DMS53 (cell line): Measurements from ENCODE around the gene DDR2.
A peak's percentile ranks its signal among the peaks of the same experiment; 100 is the strongest.

Source experiments
- DNase-seq: peaks from one replicate; lab custom pipeline; 2025; lab: John Stamatoyannopoulos, UW

DDR2 gene

DNA sequence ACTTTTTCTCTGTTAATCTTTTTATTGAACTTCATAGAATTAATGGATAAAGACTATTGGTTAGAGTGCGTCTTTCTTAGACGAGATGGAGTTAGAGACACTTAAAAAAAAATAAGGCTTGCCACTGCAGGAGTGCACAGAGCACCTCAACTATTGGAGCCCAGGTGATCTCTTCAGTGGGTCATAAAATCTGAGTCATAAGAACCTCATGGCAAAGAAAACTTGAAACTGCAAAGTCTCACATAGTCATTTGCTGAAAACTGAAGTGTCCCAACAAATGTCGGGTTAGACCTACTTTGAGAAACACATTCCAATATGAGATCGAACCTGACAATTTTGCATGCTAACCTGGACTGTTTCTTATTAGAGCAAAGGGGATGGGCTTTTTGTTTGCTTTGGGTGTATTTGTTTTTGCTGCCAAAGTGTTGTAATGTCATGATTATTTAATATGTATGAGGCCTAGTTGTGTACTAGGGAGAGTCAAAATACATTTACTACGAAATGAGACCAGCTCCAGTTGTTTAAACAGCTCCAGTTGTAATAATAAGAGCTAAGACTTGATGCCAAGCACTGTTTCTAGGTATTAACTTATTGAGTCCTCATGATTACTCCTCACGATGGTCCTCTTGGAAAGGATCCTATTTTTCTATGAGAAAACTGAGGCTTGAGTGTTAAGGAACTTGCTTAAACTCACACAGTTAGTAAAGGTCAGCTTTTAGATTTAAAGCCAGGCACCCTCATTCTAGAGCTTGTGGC is 65.1 kb downstream of the DDR2 start:
- DNase-seq: peak; percentile 37

DNA sequence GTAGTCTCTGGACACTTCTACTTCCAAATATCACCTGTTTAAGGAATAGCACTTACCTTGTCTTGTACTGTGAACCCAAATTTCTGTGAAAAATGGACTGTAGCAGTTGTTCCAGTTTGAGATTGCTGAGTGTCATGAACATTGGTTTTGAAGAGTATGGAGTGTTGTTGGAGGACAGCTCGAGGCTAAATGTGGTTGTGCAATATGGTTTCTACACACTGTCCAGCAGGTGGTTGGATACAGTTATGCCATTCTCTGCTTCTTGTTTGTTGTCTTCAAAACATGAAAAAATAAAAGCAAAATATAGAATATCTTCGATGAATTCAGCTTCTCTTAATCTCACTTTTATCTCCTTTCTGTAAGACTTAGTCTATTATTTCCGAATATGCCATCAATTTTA is 67.1 kb downstream of the DDR2 start:
- no peak for DNase-seq

DNA sequence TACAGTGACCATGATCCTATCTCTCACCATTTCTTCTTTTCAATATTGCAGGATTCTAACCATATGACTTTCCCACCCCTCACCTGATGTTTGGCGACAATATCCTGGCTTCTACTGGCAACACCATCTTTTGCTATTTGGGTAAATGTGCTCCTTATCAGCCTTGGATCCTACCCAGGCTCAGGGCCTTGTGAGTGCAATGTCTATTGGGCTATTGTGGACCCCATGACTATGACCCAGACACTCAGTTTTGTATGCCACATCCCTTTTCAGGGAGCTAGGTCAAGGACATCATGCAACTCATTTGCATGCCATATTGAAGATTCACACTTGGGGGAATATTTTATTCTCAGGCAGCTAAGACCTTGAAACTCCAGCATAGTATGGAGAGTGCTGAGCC is 67.9 kb downstream of the DDR2 start:
- DNase-seq: no peak

DNA sequence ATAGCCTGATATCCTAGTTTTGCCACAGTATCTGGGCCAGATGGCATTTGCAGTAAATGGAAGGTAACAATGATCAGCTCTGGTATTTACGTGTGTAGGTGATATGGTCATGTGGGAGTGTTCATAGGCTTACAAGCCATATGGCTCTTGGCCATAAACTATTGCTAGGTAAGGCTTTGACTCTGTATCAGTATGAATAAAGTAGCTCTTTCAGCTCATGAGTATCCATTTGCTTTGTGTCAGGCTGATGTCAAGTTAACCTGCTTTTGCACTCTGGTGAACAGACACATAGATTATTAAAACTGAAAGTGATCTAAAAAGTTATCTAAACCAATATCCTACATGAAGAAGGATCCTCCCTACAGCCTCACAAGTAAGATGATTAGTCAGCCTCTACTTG is 69.0 kb downstream of the DDR2 start:
- DNase-seq: no peak

- no peak for DNase-seq
Observed at GRCh38 chr1:162702628-162703027, 70.4 kb downstream of the DDR2 start.

GRCh38 chr1:162703708-162704107 is 71.4 kb downstream of the DDR2 start:
- no peak for DNase-seq

- DNase-seq: no peak
Observed at GRCh38 chr1:162704673-162705424, 72.6 kb downstream of the DDR2 start.

DNA sequence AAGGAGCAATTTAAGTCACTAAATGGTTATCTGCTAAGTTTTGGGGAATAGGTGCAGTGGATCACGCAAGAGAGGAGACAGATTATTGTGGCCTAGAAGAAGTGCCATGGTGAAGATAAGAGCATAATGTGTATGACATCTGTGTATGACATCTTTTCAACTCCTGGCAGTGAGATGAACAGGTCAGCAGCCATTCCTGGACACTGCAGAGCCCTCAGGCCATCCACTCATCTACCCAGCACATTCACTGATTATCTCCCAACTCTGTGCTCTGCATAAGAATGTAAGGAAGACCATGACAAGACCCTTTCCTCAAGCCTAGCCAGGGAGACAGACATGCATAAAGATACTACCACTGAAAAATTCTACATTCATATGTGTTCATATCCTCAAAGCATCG is 73.7 kb downstream of the DDR2 start:
- DNase-seq: no peak

GRCh38 chr1:162706606-162707005 is 74.3 kb downstream of the DDR2 start:
- no peak for DNase-seq

DNA sequence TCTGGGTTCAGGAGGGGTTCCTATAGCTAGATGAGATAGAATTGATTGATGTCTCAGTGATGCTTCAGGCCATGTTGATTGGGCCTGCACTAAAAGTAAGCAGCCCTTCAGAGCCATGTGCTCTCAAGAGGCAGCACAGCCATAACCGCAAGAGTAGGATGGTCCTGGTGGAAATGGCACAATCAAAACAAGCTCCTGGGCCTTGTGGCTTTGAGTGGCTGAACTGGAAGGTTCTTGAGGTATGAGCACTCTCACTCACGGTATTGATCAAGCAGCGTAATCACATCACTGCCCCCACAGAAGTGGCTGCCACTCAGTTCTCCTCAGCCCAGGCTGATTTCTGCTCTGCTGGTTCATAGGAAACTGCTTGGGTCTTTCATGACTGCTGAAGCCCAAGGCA is 76.0 kb downstream of the DDR2 start:
- DNase-seq: no peak

DNA sequence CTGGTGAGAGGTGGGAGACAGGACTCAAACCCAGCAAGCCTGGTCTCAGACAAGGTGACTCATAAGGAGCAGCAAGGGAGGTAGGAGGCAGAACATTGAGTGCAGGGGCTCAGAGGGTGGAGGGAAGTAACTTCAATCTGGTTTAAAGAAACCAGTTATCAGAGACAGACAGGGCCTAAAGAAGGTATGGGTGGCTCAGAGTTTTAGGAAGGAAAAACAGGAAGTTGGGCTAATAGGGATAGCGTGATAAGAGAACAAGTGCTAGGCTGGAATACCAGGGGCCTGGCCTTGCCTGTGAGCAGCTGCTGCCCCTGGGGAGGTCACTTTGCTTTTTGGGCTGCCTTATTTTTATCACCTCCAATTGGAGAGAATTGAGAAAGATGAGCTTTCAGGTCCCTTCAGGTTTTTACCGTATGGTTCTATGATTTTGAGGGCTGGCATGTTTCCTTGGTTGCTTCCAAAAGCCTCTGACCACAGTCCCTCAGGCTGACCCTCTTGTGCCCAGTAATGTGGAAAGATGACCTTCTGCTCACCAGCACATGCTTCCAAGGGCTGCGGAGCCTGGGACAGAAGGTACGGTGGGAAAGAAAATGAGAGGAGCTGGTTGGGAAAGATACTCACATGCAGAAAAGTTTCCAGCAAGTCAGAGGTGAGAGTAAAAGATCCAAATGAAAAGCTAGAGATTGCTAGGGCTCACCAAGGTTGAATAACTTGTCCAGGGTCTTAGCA is 77.0 kb downstream of the DDR2 start:
- no peak for DNase-seq

DNA sequence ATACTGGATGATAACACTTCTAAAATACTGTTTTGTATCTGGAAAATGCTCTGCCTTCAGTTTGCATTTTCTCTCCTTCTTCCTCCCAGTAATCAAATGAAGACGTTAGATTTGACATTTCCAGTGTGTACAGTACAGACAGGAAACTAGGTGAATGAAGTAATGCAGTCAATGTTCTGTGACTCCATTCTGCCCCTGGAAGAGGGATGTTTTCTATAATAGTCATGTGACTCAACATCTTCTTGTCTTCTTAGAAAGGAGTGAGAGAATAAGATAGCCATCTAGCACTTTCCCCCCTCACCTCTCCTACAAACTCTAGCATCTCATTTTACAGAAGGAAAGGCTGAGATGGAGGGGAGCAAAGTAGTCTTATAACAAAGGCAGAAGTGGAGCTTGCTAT is 77.6 kb downstream of the DDR2 start:
- no peak for DNase-seq

DNA sequence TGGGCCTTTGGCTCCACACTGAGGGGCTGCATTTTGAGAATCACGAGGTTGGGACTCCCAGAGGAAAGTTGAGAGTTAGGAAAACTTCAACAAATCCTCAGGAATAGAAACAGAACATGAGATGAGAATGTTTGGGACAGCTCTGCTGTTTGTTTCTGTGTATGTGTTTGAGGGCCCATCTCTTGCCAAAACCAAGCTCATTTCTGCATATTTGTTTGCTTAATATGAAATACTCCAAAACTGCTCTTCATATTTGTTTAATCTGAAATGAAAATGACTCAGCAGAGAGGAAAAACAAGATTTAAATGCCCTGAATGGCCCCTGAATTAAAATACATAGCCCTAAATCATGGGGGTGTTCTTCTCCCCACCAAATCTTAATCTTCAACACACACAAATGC is 78.1 kb downstream of the DDR2 start:
- peak; percentile 14 for DNase-seq

- no peak for DNase-seq
Observed at GRCh38 chr1:162710780-162711465, 78.7 kb downstream of the DDR2 start.

DNA sequence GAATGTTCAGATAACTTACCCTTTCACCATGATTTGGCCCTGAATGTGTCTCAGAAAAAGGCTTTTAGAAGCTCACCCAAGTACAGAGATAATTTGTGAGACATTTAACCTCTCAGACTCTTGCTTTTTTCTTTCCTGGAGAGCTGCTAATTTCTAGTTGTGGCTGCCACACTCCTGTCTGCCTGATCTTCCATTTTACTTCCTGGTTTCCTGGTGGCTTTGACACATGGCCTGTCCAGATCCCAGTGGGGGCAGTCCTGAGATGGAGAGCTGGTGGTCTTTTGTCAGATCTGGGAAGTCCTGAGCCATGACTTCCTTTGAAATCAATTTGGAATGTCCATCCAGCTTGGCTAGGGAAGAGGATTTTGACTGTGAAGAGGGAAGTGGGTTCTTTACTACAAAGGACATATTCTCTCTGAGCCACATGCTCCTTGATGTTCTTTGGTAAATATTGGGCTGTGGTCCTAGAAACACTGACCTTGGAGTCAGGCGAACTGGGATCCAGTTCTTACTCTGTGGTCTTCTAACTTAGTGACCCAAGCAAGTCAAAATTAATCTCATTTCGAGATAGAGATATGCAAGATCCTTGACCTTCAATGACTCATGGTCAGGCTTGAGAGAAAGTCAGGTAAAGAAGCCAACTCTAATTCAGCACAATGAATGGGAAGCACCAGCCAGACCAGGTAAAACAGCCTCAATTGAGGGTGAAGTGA is 80.2 kb downstream of the DDR2 start:
- peak; percentile 45 for DNase-seq

- no peak for DNase-seq
Observed at GRCh38 chr1:162716123-162716522, 83.9 kb downstream of the DDR2 start.

DNA sequence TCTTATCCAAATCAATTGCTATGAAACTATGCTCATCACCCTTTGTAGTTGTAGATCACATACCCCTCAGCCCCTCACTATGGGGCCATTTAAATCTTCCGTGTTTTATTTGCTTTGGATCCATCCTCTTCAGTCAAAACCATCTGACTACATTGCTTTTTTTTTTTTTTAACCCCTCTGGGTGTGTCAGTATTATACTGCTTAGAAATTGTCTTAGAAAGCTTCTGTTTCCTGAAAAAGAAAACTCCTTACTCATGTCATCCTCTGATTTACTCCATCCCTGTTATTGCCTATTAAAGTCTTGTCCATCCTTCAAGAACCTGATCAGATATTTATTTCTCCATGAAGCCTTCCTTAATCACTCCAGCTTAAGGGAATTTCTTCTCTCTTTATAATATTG is 84.3 kb downstream of the DDR2 start:
- no peak for DNase-seq

GRCh38 chr1:162717548-162718184 is 85.4 kb downstream of the DDR2 start:
- no peak for DNase-seq

- DNase-seq: no peak
Observed at GRCh38 chr1:162719678-162720077, 87.4 kb downstream of the DDR2 start.

- DNase-seq: no peak
Observed at GRCh38 chr1:162720996-162721395, 88.7 kb downstream of the DDR2 start.

DNA sequence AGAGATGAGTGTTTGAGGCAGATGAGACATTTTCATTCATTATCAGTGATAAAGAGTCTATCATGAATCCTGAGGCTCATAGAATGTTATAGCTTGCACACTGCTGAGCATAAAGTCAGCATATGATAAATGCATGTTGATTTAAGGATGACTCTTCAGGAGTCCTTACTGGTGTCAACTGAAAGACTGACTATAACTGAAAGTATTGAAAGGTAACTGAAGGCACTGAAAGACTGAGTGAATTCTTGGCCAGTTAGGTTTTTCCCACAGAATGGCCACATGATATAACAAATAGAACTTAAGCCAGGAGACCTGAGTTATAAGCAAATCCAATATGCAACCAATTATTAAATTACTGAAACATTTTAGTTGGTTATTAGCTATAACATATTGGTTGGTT is 89.2 kb downstream of the DDR2 start:
- DNase-seq: no peak
